Renal cortex interstitium (tissue), 11 donors: ENCODE data around the gene GCLC. TPM values are rescaled to one million over a fixed set of nuclear protein-coding genes. Genes with fewer than 3 reads are reported as not detected.
"Not testable (repeated sequence)": the region's sequence is repeated elsewhere in the genome, so short reads cannot be mapped to it uniquely, and the experiment has no call there.

Source experiments
- DNase-seq, 11 donors: peaks; one replicate each; pipeline ENCODE4 v3.0.0-alpha.2; 2013; ENCODE audit warnings: low read depth in 9 of 11, low spot score in 4 of 11; ENCODE audit errors: extremely low read depth in 1 of 11
- polyA plus RNA-seq, 3 donors: library from polyadenylated mRNA; unstranded; fragments of 120-200 nt; gene quantifications; one replicate each; pipeline ENCODE4 v1.2.1, GENCODE V29; 2013; ENCODE audit not compliant: insufficient read length in 3 of 3

GCLC gene
- polyA plus RNA-seq, 3 donors, result 20.5 to 26.1 (median 24.9) TPM

DNA sequence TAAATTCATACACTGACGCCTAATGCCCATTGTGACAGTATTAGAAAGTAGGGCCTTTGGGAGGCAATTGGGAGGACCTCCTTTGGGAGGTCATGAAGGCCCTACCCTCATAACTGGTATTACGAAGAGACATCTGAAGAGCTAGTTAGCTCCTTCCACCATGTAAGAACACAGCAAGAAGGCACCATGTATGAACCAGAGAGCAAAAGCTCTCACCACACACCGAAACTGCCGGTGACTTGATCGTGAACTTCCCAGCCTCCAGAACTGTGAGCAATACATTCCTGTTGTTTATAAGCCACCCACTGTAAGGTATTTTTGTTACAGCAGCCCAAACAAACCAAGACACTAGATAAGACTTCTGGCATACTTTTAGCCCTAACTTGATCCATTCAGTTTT lies 41.8 kb downstream of the GCLC start:
- no peak for DNase-seq

DNA sequence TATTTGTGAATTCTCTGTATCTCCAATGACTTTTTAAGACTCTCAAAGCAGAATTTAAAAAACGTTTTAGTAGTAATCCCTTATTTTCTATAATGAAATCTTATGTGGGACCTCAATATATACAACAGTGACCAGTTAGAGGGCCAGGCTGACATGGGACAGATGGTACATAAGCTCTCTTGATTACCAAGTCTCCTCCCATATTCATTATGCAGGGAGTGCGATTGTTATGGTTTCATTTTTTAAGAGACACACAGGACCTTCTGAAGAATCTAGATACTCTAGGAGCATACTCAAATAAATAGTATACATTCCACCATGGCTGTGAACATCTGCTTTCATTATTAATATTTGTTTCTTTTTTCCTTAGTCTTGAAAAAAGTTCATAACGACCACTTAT lies 43.5 kb downstream of the GCLC start:
- DNase-seq, result peak in 1 of 11 donors; percentile 4

DNA sequence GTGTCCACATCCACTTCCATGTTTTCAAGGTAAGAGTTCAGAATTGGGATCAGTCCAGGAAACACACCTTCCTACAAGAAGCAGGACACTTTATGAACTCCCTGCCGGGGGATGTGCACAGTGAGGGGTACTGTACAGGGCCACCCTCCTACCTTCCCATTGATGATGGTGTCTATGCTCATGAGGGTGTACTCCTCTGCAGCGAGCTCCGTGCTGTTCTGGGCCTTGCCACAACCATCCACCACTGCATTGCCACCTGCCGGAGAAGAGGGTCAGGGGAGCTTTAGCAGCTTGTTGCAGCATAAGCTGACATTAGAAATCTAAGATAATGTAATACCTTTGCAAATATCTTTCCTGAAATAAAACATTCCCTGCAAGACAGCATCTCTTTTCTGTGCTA lies 44.8 kb downstream of the GCLC start:
- no peak for DNase-seq

DNA sequence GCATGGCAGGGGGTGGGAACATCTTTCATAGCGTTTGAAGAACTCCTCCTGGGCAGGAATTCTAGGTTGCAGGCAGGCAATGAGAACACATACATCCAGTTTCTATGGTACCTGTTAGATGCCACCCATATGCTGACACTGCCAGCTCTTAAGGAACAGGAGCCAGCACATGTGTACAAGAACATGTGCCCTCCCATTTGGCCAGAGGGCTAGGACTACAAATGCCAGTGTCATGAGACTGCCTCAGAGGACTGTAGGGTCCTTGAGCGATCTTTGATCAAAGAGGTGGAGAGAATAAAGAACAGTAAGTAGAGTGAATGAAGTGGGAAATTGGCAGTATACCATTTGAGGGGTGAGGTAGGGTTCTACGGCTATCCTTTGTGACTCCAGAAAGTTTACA lies 45.8 kb downstream of the GCLC start:
- DNase-seq, result no peak

DNA sequence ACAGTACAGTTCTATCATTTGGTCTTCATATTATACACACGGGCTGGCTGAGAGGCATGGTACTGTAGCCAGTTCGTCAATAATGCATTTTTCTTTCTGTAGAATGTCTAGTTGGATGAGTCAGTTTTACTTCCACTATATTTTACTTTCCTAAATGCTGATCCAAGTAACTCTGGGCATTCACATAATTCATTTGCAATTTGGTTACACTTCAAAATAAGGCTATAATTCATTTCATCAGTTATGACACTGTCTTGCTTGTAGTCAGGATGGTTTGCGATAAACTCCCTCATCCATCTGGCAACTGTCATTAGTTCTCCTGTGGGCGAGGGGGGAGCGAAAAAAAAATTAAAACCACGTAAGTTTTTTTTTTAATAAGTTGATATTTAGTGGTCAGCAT lies 46.3 kb downstream of the GCLC start:
- no peak for DNase-seq

DNA sequence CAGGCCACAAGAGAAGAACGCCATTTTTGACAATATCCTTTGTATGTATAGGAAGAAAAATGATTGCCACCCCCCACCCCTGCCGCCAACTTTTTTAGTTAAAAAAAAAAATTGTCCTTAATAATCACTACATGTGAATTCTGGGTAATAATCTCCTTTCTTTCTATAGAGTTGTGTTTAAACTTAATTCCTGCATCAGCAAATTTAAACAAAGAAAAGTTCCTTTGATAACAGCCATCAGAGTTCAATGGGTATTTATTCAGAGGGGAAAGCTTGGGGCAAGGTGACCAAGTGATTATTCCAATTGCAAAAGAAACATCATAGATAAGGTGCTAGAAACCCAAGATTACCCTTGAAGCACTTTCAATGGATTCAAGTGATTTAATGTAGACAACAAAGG lies 47.0 kb downstream of the GCLC start:
- DNase-seq, result no peak

DNA sequence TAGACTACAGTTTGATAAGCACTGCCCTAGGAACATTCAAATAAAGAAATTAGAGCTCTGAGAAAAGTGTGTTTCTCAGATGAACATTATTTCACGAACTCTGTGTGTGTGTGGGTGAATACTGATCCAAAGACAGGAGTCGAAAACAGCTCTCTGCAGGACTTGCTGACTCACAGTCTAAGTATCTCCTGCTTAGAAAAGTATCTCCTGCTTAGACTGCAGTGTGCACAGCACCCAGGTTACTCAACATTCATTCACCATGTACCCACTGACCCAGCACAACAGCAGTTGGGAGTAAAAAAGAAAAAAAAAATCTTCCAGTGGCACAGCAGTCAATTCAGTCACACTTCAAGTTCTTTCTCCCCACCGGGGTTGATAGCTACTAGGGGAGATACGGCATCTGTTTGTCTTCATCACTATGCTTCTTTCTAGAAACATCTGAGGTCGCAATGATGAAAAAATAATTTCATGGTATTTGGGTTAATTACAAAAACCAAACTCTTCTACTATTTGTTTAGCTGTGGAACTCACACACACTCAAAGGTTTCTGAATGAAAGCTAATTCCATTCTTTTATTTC lies 48.0 kb downstream of the GCLC start:
- DNase-seq, result no peak

DNA sequence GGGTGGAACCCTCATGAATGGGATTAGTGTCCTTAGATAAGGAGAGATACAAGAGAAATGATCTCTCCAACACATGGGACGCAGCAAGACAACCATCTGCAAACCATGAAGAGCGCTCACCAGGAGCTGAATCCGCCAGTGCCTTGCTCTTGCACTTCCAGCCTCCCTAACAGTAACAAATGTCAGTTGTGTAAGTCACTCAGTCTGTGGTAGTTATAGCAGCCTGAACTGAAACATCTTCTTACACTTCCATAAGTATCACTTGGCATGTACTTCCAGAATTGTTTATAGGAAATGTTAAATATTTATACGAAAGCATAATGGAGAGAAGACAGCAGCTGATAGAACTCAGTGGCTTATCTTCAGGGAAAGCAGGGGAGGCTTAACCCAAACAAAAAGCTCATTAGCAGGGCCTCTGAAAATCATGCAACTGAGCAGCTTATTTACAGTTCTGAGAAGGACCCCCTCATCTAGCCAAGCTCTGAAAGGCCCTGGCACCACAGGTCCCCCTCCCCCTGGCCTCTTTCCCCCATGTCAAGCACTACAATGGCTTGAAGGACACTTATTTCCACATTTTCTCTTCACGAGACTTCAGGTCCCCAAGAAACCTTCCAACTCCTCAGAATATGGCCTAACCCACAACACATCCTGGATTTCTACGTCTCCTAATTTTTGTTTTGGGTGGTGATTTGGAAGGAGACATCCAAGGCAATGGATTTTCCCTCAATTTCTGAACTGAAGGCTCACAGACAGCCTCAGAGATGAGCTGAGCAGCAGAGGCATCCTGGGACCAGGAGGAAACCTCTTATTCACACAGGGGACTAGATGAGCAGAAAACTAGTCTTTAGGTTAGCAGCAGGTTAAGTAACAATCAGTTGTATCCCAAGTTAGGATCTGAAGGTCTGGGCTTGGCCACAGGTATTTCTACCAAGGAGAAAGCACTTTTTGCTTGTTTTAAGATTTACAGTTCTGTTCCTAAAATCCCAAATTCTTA lies 49.1 kb downstream of the GCLC start:
- peak in 2 of 11 donors; percentile 1 to 5 for DNase-seq

DNA sequence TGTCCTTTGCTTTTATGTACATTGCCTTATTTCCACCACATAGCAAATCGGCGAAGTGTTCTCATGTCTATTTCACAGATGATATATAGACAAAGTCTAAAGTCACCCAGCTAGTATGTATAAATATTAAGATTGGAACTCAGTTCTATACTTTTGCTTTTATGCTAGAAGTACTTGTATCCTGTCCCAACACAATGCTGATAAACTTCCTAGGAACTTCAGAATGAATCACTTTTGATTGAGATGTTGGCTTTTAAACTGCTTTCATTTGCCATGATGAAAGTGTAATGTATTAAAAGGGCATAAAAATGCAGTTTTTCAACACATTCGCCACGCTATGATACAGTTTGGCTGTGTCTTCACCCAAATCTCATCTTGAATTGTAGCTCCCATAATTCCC lies 50.8 kb downstream of the GCLC start:
- DNase-seq, result no peak

DNA sequence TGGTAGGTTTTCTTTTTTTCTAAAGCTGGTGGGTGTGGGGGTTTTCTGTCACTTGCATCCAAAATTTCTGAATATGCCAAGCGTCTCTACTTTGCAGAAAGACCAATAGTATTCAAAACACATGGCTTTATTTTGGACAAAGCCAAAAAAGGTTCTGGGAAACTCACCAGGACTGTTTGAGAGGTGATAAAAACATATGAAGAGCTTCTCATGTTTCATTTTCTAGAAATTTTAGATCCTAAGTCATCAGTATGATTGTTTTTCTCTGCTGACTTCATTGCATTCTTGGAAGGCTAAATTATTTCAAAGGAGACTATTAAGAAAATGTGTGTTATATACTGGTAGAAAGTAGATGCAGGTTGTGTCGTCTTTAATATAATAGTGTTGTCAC lies 51.3 kb downstream of the GCLC start:
- no peak for DNase-seq

DNA sequence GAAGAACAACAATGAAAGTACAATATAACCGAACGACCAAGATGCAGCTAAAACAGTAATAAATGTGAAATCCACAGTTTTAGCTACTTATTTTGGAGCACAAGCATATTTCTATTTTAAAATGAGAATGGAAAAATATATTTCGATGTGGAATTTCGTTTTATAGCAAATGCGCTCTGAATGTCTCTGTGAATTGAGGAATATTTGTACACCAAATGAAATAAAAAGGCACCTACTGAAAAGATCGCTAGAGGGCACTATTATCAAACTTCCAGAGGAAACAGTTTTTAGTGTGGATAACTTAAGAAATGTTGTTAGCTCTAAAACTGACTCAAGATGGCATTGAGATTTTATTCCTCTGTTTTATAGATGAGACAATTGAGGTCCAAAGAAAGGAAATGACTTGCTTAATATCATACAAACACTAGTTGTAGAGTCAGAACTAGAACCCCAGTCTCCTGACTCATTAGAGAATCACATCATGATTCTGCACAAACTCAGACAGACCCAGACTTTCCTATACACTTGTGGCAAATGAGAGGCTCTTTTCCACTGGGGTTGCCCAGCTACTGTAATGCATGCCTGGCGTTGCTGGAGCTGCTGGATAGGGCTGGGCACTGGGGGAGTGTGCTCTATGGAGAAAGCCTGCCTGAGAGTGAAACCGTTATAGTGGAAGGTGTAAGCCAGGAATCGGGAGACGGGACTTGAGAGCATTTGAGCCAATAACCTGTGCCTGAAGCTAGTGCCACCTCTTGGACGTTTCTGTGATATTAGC lies 51.9 kb downstream of the GCLC start:
- DNase-seq, result peak; percentile 29 to 69 (median 49)

DNA sequence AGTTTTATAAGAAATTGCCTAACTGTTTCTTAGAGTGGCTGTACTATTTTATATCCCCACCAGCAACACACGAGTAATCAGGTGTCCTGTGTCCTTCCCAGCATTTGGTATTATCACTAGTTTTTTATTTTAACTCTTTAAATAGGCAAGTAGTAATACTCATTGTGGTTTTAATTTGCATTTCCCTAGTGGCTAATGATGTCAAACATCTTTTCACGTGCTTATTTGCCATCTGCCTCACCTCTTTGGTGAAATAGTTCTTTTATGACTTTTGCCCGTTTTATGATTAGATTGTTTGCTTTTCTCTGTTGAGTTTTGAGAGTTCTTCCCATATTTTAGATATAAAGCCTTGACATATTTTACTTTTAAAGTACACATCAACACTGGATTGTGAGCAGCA lies 57.8 kb downstream of the GCLC start:
- DNase-seq, result no peak

DNA sequence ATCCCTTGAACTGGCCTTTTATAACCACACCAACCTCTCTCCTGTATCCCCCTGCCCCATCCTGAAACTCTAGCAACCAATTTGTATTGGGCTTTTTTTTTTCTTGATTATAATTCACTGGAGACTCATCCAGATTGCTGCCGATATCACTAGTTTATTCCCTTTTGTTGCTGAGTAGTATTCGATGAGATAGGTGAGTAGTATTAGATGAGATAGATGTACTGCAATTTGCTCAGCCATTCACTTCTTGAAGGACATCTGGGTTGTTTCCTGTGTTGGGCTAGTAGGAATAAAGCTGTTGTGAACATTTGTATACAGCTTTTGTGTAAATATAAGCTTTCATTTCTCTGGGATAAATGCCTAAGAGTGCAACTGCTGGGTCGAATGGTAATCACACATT lies 58.2 kb downstream of the GCLC start:
- no peak for DNase-seq

DNA sequence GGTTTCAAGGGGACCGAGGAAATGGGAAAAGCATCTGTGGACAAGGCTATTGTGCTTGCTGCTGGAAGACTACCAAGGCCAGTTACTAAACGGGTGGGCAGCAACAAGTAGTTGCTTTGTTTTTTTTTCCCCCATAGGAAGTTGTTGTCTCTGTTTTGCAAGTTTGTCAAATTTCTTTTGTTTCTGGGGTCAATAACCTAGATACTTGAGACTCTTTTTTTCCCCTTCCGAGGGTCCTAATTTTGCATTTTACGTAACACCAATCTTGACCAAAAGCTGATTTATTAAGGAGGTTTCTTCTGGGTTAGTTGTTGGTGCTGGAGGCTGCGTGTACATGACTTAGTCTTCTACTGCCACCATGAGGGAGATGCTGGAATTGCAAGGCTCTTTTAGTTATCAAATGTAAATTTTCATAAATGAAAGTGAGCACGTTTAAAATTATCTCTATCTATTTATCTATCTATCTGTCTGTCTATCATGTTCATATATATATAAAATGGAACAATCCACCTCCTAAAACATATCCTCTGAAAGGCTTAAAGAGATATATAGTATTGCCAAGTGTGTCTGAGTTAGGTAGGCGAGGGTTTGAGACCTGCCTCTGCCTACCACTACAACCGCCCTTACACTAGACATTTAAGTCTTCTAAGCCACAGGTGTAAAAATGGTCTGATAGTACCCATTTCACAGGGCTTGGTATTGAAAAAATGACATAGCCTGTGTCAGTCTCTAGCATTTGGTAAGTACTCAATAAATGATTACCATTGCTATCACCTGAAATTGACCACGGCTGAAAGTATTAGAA lies 60.2 kb downstream of the GCLC start:
- peak; percentile 43 to 69 (median 56) for DNase-seq

DNA sequence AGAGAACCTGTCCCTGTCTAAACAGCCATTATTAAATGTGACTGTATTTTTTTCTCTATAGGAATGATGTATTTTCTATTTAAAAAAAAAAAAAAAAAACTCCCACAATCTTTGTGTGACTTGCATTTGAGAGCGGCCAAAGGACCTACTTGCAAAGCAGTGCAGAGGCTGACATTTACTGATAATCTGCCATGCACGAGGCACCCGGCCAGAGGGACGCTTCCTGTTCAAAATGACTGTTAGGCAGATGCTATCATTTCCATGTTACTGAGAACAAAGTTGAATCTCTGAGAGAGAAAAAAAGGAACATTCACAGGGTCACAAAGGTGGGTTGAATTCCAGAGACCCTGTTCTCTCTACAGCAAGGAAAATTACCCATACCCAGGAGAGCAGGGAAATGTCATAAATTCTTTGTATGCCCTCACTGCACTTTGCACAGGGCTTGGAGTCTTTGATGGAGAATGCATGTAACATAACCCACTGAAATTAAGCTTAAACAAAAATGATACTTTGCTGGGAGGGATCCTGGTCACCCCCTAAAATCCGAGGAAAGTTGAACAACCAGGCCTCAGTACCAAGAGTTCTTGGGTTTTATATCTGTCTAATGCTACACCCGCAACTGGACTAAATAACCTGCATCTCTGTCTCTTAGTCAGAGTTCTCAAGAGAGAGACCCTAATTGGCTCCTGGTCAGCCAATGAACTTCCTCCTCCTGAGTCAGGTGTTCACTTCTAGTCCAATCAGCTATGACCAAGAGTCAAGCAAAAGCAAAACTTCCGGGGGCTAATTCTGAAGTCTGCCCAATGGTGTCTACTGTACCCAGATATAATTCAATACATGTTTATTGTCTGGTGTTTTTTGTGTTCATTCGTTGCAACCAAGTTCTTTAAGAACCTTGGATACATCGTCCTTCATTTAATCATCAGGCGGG lies 61.2 kb downstream of the GCLC start:
- DNase-seq, result no peak

DNA sequence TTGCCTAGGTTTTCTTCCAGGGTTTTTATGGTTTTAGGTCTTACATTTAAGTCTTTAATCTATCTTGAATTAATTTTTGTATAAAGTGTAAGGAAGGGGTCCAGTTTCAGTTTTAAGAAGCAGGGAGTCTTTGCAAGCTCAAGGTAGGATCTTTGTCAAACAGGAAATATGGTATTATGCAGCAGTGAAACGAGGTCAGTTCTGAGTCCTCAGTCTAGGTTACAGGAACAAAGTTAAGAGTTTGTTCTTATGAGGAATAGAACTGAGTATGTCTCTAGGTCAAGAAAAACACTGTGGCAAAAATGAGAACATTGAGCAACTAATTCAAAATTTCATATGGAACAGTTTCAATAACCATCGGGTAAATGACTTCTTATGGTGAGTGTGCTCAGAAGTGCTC lies 63.6 kb downstream of the GCLC start:
- no peak for DNase-seq

DNA sequence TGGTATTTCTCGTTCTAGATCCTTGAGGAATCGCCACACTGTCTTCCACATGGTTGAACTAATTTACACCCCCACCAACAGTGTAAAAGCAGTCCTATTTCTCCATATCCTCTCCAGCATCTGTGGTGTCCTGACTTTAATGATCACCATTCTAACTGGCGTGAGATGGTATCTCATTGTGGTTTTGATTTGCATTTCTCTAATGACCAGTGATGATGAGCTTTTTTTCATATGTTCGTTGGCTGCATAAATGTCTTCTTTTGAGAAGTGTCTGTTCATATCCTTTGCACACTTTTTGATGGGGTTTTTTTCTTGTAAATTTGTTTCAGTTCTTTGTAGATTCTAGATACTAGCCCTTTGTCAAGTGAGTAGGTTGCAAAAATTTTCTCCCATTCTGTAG lies 64.1 kb downstream of the GCLC start:
- not testable (repeated sequence) for DNase-seq

DNA sequence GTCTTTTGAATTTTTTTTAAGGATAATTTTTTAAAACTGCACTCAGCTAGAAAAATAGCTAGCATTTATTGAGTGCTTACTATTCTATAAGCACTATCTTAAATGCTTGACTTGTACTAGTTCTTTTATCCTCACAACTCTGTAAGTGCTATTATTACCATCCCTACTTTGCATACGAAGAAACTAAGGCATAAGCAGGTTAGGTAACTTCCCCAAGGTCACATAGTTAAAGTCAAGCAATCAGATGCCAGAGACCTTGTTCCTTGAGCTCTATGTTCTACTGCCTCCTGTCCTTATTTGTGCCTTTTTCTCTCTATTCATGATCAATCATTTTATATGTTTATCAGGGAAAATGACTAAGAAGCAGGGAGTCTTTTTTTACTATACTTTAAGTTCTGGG lies 65.0 kb downstream of the GCLC start:
- DNase-seq, result no peak
